Measurements from ENCODE around the gene COL20A1.

COL20A1 gene

GRCh38 chr20:63328026-63328700 is 35.2 kb downstream of the COL20A1 start:
- Histone ChIP-seq H3K36me3 (no peaks in the 10 kb centered on the region), H3K27ac (no peak overlapping the region), H3K4me1 (ENCODE audit: control insufficient read depth in 1 of 2, insufficient read depth in 1 of 2, low read depth in 1 of 2, low read length in 1 of 2) (no peaks in the 10 kb centered on the region), H3K27me3 (peaks cover 15% of the 10 kb centered on the region), H3K9me3 (peaks cover 10% of the 10 kb centered on the region), H3K4me3 (ENCODE audit: low read depth in 1 of 2, low read length in 1 of 2) (no peak overlapping the region)
- no peak for TF ChIP-seq CTCF (IDR thresholded peaks at IDR 0.05)

GRCh38 chr20:63328718-63329275 is 35.8 kb downstream of the COL20A1 start:
- TF ChIP-seq CTCF (IDR thresholded peaks at IDR 0.05) = no peak

GRCh38 chr20:63329331-63330083 is 36.5 kb downstream of the COL20A1 start:
- Histone ChIP-seq H3K36me3 (no peaks in the 10 kb centered on the region), H3K4me1 (ENCODE audit: control insufficient read depth in 1 of 2, insufficient read depth in 1 of 2, low read depth in 1 of 2, low read length in 1 of 2) (no peaks in the 10 kb centered on the region), H3K27ac (no peak overlapping the region), H3K9me3 (peaks cover 10% of the 10 kb centered on the region), H3K27me3 (peaks cover 2% of the 10 kb centered on the region), H3K4me3 (ENCODE audit: low read depth in 1 of 2, low read length in 1 of 2) (no peak overlapping the region)
- TF ChIP-seq CTCF (IDR thresholded peaks at IDR 0.05) = no peak

More at GRCh38 chr20:63328718-63329275, 35.8 kb downstream of the COL20A1 start:
- peaks cover 10% of the 10 kb centered on the region for H3K9me3 ChIP-seq
- no peaks in the 10 kb centered on the region for H3K4me1 ChIP-seq (ENCODE audit: control insufficient read depth in 1 of 2, insufficient read depth in 1 of 2, low read depth in 1 of 2, low read length in 1 of 2)
- H3K36me3 ChIP-seq = no peaks in the 10 kb centered on the region
- no peak overlapping the region for H3K4me3 ChIP-seq (ENCODE audit: low read depth in 1 of 2, low read length in 1 of 2)
- peaks cover 9% of the 10 kb centered on the region for H3K27me3 ChIP-seq
- H3K27ac ChIP-seq = no peak overlapping the region

- TF ChIP-seq CTCF (IDR thresholded peaks at IDR 0.05) = no peak
- H3K9me3 ChIP-seq = peaks cover 10% of the 10 kb centered on the region
Observed at GRCh38 chr20:63330084-63330760, 37.2 kb downstream of the COL20A1 start.

GRCh38 chr20:63330940-63331339 is 38.0 kb downstream of the COL20A1 start:
- H3K36me3 ChIP-seq = no peaks in the 10 kb centered on the region
- TF ChIP-seq CTCF (IDR thresholded peaks at IDR 0.05) = no peak
- H3K27me3 ChIP-seq = peaks cover 2% of the 10 kb centered on the region
- H3K27ac ChIP-seq = no peak overlapping the region
- H3K4me3 ChIP-seq (ENCODE audit: low read depth in 1 of 2, low read length in 1 of 2) = no peak overlapping the region
- no peaks in the 10 kb centered on the region for H3K4me1 ChIP-seq (ENCODE audit: control insufficient read depth in 1 of 2, insufficient read depth in 1 of 2, low read depth in 1 of 2, low read length in 1 of 2)
- peaks cover 10% of the 10 kb centered on the region for H3K9me3 ChIP-seq

More at GRCh38 chr20:63330084-63330760, 37.2 kb downstream of the COL20A1 start:
- Histone ChIP-seq H3K4me1 (ENCODE audit: control insufficient read depth in 1 of 2, insufficient read depth in 1 of 2, low read depth in 1 of 2, low read length in 1 of 2) (no peaks in the 10 kb centered on the region), H3K27me3 (no peaks in the 10 kb centered on the region), H3K4me3 (ENCODE audit: low read depth in 1 of 2, low read length in 1 of 2) (no peak overlapping the region), H3K36me3 (no peaks in the 10 kb centered on the region), H3K27ac (no peak overlapping the region)
